ENCODE data around the gene TOB1.
"Not testable (repeated sequence)": the region's sequence is repeated elsewhere in the genome, so short reads cannot be mapped to it uniquely, and the experiment has no call there.

TOB1 gene

GRCh38 chr17:50898369-50899004, 32.3 kb upstream of the TOB1 start:
- no peak for DNase-seq

- DNase-seq: not testable (repeated sequence)
Measured at GRCh38 chr17:50894513-50894912, 28.4 kb upstream of the TOB1 start.

GRCh38 chr17:50893183-50893993, 27.2 kb upstream of the TOB1 start:
- no peak for DNase-seq

GRCh38 chr17:50892101-50892776, 26.1 kb upstream of the TOB1 start:
- DNase-seq: no peak

GRCh38 chr17:50891577-50891989, 25.4 kb upstream of the TOB1 start:
- no peak for DNase-seq

- DNase-seq: no peak
Measured at GRCh38 chr17:50890675-50891516, 24.7 kb upstream of the TOB1 start.

- no peak for DNase-seq
Measured at GRCh38 chr17:50889528-50890118, 23.5 kb upstream of the TOB1 start.

- no peak for DNase-seq
Measured at GRCh38 chr17:50887705-50888245, 21.6 kb upstream of the TOB1 start.

GRCh38 chr17:50884439-50885311, 18.5 kb upstream of the TOB1 start:
- no peak for DNase-seq

- DNase-seq: no peak
Measured at GRCh38 chr17:50883850-50884438, 17.8 kb upstream of the TOB1 start.

GRCh38 chr17:50882851-50883250, 16.7 kb upstream of the TOB1 start:
- no peak for DNase-seq

GRCh38 chr17:50881182-50881581, 15.0 kb upstream of the TOB1 start:
- DNase-seq: no peak

- no peak for DNase-seq
Measured at GRCh38 chr17:50879086-50879485, 12.9 kb upstream of the TOB1 start.

GRCh38 chr17:50877838-50878237, 11.7 kb upstream of the TOB1 start:
- no peak for DNase-seq

GRCh38 chr17:50877042-50877441, 10.9 kb upstream of the TOB1 start:
- not testable (repeated sequence) for DNase-seq

GRCh38 chr17:50875074-50875473, 8.9 kb upstream of the TOB1 start:
- no peak for DNase-seq

GRCh38 chr17:50872710-50873424, 6.7 kb upstream of the TOB1 start:
- peak; percentile 50 to 61 for DNase-seq

- DNase-seq: no peak
Measured at GRCh38 chr17:50871898-50872297, 5.7 kb upstream of the TOB1 start.

GRCh38 chr17:50871364-50871763, 5.2 kb upstream of the TOB1 start:
- no peak for DNase-seq

GRCh38 chr17:50868602-50869001, 2.4 kb upstream of the TOB1 start:
- DNase-seq: no peak

Measured in activated CD4-positive, alpha-beta T cell treated with anti-CD3 and anti-CD28 coated beads, Interleukin-2, amount 50 U/mL, for 48 hours (primary cell).